Testis (tissue), 3 donors: Measurements from ENCODE around the gene USF2. TPM values are rescaled to one million over a fixed set of nuclear protein-coding genes. Genes with fewer than 3 reads are reported as not detected.

Source experiments
- DNase-seq: peaks from one replicate; pipeline ENCODE4 v3.0.0-alpha.2; 2019
- H3K27ac ChIP-seq, 2 donors: fragments of 200-600 bp; sonication (generic); one replicate each; pipeline ENCODE4 v1.5.1; 2019
- H3K27me3 ChIP-seq: fragments of 200-600 bp; sonication (generic); one replicate; pipeline ENCODE4 v1.5.1; 2019
- H3K36me3 ChIP-seq: fragments of 200-600 bp; sonication (generic); one replicate; pipeline ENCODE4 v1.5.1; 2017; ENCODE audit warnings: low read depth; ENCODE audit errors: missing control alignments
- H3K4me1 ChIP-seq: fragments of 200-600 bp; sonication (generic); one replicate; pipeline ENCODE4 v1.5.1; 2019
- H3K4me3 ChIP-seq, 2 donors: fragments of 200-600 bp; sonication (generic); one replicate each; pipeline ENCODE4 v1.5.1; 2017 to 2019
- H3K9me3 ChIP-seq: fragments of 200-600 bp; sonication (generic); one replicate; pipeline ENCODE4 v1.5.1; 2017
- POLR2A ChIP-seq: fragments of 450-650 bp; IDR thresholded peaks from one replicate; pipeline ENCODE4 v1.6.1; 2017; ENCODE audit warnings: antibody characterized with exemption, mild to moderate bottlenecking, moderate library complexity
- WGBS, 2 donors: methylation state at CpG; one replicate each; pipeline ENCODE4 v1.1.5; 2018; 5-methylcytosine and 5-hydroxymethylcytosine counted together
- intact Hi-C: fragments of 100-400 bp; cut with DNase I; formaldehyde crosslinking; loops from one replicate; pipeline ENCODE4 v1.15.1; 2023; ENCODE audit warnings: low total_unique reads
- polyA plus RNA-seq: library from polyadenylated mRNA; stranded (reverse); fragments of 350-450 nt; fragmentation: Illumina TruSeq; extraction: RNeasy Lipid Tissue Mini Kit (QIAGEN cat#74804); gene quantifications from one replicate; pipeline ENCODE4 v1.2.3, GENCODE V29; 2014; ENCODE audit warnings: low read depth, low replicate concordance; ENCODE audit not compliant: insufficient read depth
- total RNA-seq, 2 donors: library from RNA; depleted of rRNA; stranded (reverse); fragments of >200 nt; gene quantifications; one replicate each; pipeline ENCODE4 v1.2.3, GENCODE V29; 2016
- TF ChIP-seq, protein P1 (sequence below), 3 experiments: fragments of 450-650 bp in 2 of 3; fragments of 200-600 bp in 1 of 3; sonication (generic) in 1 of 3; IDR thresholded peaks; one replicate each; pipeline ENCODE4 v1.5.1; 2016 to 2019; ENCODE audit warnings: antibody characterized with exemption in 3 of 3, mild to moderate bottlenecking in 2 of 3, moderate library complexity in 1 of 3

Gene USF2
- total and polyA plus RNA-seq, 3 donors from 2014 or later = 83.1 to 123 (median 105) TPM

- Histone ChIP-seq H3K4me1 (no peaks in the 10 kb centered on the region), H3K36me3 (no peaks in the 10 kb centered on the region), H3K27ac (no peak overlapping the region), H3K4me3 (no peak overlapping the region), H3K27me3 (no peaks in the 10 kb centered on the region), H3K9me3 (no peaks in the 10 kb centered on the region)
- no peak for DNase-seq
- intact Hi-C loops = no loop called here
- 82 to 83% methylated on average over 22 to 23 of the region's 23 CpGs for WGBS, 2 donors
- TF ChIP-seq POLR2A = no peak
- TF ChIP-seq, protein P1, sequence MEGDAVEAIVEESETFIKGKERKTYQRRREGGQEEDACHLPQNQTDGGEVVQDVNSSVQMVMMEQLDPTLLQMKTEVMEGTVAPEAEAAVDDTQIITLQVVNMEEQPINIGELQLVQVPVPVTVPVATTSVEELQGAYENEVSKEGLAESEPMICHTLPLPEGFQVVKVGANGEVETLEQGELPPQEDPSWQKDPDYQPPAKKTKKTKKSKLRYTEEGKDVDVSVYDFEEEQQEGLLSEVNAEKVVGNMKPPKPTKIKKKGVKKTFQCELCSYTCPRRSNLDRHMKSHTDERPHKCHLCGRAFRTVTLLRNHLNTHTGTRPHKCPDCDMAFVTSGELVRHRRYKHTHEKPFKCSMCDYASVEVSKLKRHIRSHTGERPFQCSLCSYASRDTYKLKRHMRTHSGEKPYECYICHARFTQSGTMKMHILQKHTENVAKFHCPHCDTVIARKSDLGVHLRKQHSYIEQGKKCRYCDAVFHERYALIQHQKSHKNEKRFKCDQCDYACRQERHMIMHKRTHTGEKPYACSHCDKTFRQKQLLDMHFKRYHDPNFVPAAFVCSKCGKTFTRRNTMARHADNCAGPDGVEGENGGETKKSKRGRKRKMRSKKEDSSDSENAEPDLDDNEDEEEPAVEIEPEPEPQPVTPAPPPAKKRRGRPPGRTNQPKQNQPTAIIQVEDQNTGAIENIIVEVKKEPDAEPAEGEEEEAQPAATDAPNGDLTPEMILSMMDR (IDR thresholded peaks at IDR 0.05) = no peak
These were observed 23.9 kb downstream of the USF2 start for GRCh38 chr19:35292421-35293362.

- Histone ChIP-seq H3K4me1 (no peaks in the 10 kb centered on the region), H3K36me3 (no peaks in the 10 kb centered on the region), H3K9me3 (no peaks in the 10 kb centered on the region), H3K4me3 (no peak overlapping the region), H3K27ac (no peak overlapping the region), H3K27me3 (no peaks in the 10 kb centered on the region)
- no peak for DNase-seq
- intact Hi-C loops = no loop called here
- 10 to 36% methylated on average over 2 to 7 of the region's 7 CpGs for WGBS, 2 donors
- no peak for TF ChIP-seq POLR2A
These were observed 24.6 kb downstream of the USF2 start for GRCh38 chr19:35293363-35293739.

DNA sequence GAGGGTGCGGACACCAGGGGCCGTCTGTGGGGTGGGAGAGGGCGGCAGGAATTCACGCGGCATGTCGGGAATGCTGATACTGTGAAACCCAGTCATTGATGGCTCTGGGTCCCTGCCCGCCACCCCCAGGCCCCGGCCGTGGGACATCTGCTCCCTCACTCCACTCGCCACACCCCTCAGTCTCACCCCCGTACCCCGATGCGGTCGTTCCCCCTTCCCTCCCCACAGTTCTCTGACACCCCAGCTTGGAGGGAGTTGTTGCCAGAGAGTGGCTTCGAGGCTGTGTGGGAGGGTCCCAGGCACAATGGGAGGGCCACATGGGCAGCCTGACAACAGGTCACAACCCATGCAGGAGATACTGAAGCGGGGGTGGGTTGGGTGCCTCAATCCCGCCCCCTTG lies 25.0 kb downstream of the USF2 start:
- WGBS, 2 donors = 50% methylated on average over 15 to 17 of the region's 17 CpGs
- TF ChIP-seq, protein P1 (IDR thresholded peaks at IDR 0.05) = no peak
- no peak for TF ChIP-seq POLR2A
- H3K4me3 ChIP-seq = no peak overlapping the region
- H3K27ac ChIP-seq = no peak overlapping the region
- no peaks in the 10 kb centered on the region for H3K36me3 ChIP-seq
- no peaks in the 10 kb centered on the region for H3K9me3 ChIP-seq
- H3K4me1 ChIP-seq = no peaks in the 10 kb centered on the region
- H3K27me3 ChIP-seq = no peaks in the 10 kb centered on the region
- intact Hi-C loops = no loop called here
- DNase-seq = no peak

GRCh38 chr19:35294328-35294727 lies 25.6 kb downstream of the USF2 start:
- Histone ChIP-seq H3K36me3 (no peaks in the 10 kb centered on the region), H3K4me3 (no peak overlapping the region), H3K9me3 (no peaks in the 10 kb centered on the region), H3K4me1 (no peaks in the 10 kb centered on the region), H3K27ac (no peak overlapping the region), H3K27me3 (no peaks in the 10 kb centered on the region)
- DNase-seq = no peak
- intact Hi-C loops = no loop called here
- TF ChIP-seq POLR2A = no peak
- TF ChIP-seq, protein P1 (IDR thresholded peaks at IDR 0.05) = no peak
- 81 to 89% methylated on average over 3 of the region's 3 CpGs for WGBS, 2 donors

- H3K4me3 ChIP-seq = no peak overlapping the region
- 75 to 80% methylated on average over 12 to 25 of the region's 25 CpGs for WGBS, 2 donors
- H3K4me1 ChIP-seq = no peaks in the 10 kb centered on the region
- TF ChIP-seq POLR2A = no peak
- TF ChIP-seq, protein P1 (IDR thresholded peaks at IDR 0.05) = no peak
- no peak overlapping the region for H3K27ac ChIP-seq
- no peaks in the 10 kb centered on the region for H3K9me3 ChIP-seq
- intact Hi-C loops = no loop called here
- no peaks in the 10 kb centered on the region for H3K27me3 ChIP-seq
- no peaks in the 10 kb centered on the region for H3K36me3 ChIP-seq
- no peak for DNase-seq
These were observed 26.4 kb downstream of the USF2 start for GRCh38 chr19:35294859-35295791.
